ENCODE data around the gene NCLN.
"Not testable (repeated sequence)": the region's sequence is repeated elsewhere in the genome, so short reads cannot be mapped to it uniquely, and the experiment has no call there.

NCLN gene

DNA sequence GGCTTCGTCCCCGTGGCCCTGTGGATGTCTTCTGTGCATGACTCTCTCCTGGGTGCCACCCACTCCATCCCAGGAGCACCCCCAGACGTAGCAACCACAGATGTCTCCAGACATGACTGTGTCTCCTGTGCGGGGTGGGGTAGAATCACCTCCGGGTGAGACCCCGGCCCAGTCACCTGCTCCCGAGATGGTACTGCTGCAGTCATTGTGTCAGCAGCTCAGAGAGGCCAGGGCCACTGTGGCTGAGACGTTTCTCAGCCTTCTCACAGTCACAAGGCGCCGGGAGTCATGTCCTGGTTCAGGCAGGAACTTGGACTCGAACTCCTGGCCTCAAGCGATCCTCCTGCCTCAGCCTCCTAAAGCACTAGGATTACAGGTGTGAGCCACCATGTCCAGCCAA, 16.6 kb downstream of the NCLN start:
- no peak overlapping the region for H3K27ac ChIP-seq
- no peak for TF ChIP-seq CTCF (conservative IDR thresholded peaks at IDR 0.05)

DNA sequence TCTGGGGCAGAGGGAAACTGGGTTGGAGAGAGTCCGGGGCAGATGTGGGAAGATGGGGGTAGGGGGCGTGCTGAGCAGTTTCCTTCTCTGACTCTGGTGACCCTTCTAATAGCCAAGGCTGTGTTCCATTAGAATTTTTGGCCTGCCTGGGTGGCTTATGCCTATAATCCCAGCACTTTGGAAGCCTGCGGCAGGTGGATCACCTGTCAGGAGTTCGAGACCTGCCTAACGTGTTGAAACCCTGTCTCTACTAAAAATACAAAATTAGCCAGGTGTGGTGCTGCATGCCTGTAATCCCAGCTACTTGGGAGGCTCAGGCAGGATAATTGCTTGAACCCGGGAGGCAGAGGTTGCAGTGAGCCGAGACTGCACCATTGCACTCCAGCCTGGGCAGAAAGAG, 17.2 kb downstream of the NCLN start:
- not testable (repeated sequence) for H3K27ac ChIP-seq

GRCh38 chr19:3203805-3204645, 18.3 kb downstream of the NCLN start:
- no peak overlapping the region for H3K27ac ChIP-seq
- no peak for TF ChIP-seq CTCF (conservative IDR thresholded peaks at IDR 0.05)

GRCh38 chr19:3204646-3205275, 19.0 kb downstream of the NCLN start:
- no peak overlapping the region for H3K27ac ChIP-seq
- no peak for TF ChIP-seq CTCF (conservative IDR thresholded peaks at IDR 0.05)

- no peak for TF ChIP-seq CTCF (conservative IDR thresholded peaks at IDR 0.05)
- H3K27ac ChIP-seq, result no peak overlapping the region
Measured at GRCh38 chr19:3206216-3206953, 20.7 kb downstream of the NCLN start.

- TF ChIP-seq CTCF (conservative IDR thresholded peaks at IDR 0.05), result no peak
- H3K27ac ChIP-seq, result no peak overlapping the region
Measured at GRCh38 chr19:3207461-3208242, 21.9 kb downstream of the NCLN start.

- TF ChIP-seq CTCF (conservative IDR thresholded peaks at IDR 0.05), result no peak
- no peak overlapping the region for H3K27ac ChIP-seq
Measured at GRCh38 chr19:3208317-3209207, 22.8 kb downstream of the NCLN start.

Data from VCaP (cell line).